SIG-M5 (cell line): ENCODE data around the gene ARSB.

Experiments
- DNase-seq: peaks from one replicate; lab custom pipeline; 2025; lab: John Stamatoyannopoulos, UW

The ARSB gene

GRCh38 chr5:78835176-78835575 lies 149.9 kb downstream of the ARSB start:
- no peak for DNase-seq

- DNase-seq, result no peak
Measured at GRCh38 chr5:78833284-78833683, 151.8 kb downstream of the ARSB start.

GRCh38 chr5:78830528-78831046 lies 154.5 kb downstream of the ARSB start:
- DNase-seq, result no peak

- DNase-seq, result no peak
Measured at GRCh38 chr5:78829811-78830527, 155.1 kb downstream of the ARSB start.

- no peak for DNase-seq
Measured at GRCh38 chr5:78827725-78828124, 157.4 kb downstream of the ARSB start.

GRCh38 chr5:78824831-78825281 lies 160.3 kb downstream of the ARSB start:
- no peak for DNase-seq

- DNase-seq, result no peak
Measured at GRCh38 chr5:78823196-78823595, 161.9 kb downstream of the ARSB start.

- no peak for DNase-seq
Measured at GRCh38 chr5:78821536-78822021, 163.5 kb downstream of the ARSB start.

- DNase-seq, result no peak
Measured at GRCh38 chr5:78819707-78820106, 165.4 kb downstream of the ARSB start.

GRCh38 chr5:78819166-78819565 lies 165.9 kb downstream of the ARSB start:
- no peak for DNase-seq

- DNase-seq, result no peak
Measured at GRCh38 chr5:78816143-78816765, 168.9 kb downstream of the ARSB start.

- DNase-seq, result no peak
Measured at GRCh38 chr5:78813906-78814530, 171.1 kb downstream of the ARSB start.

GRCh38 chr5:78813286-78813685 lies 171.8 kb downstream of the ARSB start:
- DNase-seq, result no peak

GRCh38 chr5:78811866-78812265 lies 173.2 kb downstream of the ARSB start:
- DNase-seq, result no peak

- DNase-seq, result no peak
Measured at GRCh38 chr5:78811121-78811817, 173.8 kb downstream of the ARSB start.

GRCh38 chr5:78810098-78810920 lies 174.8 kb downstream of the ARSB start:
- DNase-seq, result no peak

- no peak for DNase-seq
Measured at GRCh38 chr5:78809444-78809843, 175.7 kb downstream of the ARSB start.

GRCh38 chr5:78808818-78809217 lies 176.3 kb downstream of the ARSB start:
- no peak for DNase-seq

- DNase-seq, result no peak
Measured at GRCh38 chr5:78808380-78808779, 176.7 kb downstream of the ARSB start.

- no peak for DNase-seq
Measured at GRCh38 chr5:78806544-78806943, 178.6 kb downstream of the ARSB start.

- no peak for DNase-seq
Measured at GRCh38 chr5:78805474-78806124, 179.5 kb downstream of the ARSB start.
